Testis (tissue), 3 donors: Measurements from ENCODE around the gene GPR162. TPM values are rescaled to one million over a fixed set of nuclear protein-coding genes. Genes with fewer than 3 reads are reported as not detected.
A peak's percentile ranks its signal among the peaks of the same experiment; 100 is the strongest.

Experiments
- DNase-seq: peaks from one replicate; pipeline ENCODE4 v3.0.0-alpha.2; 2019
- H3K27ac ChIP-seq, 2 donors: fragments of 200-600 bp; sonication (generic); one replicate each; pipeline ENCODE4 v1.5.1; 2019
- H3K27me3 ChIP-seq: fragments of 200-600 bp; sonication (generic); one replicate; pipeline ENCODE4 v1.5.1; 2019
- H3K36me3 ChIP-seq: fragments of 200-600 bp; sonication (generic); one replicate; pipeline ENCODE4 v1.5.1; 2017; ENCODE audit warnings: low read depth; ENCODE audit errors: missing control alignments
- H3K4me1 ChIP-seq: fragments of 200-600 bp; sonication (generic); one replicate; pipeline ENCODE4 v1.5.1; 2019
- H3K4me3 ChIP-seq, 2 donors: fragments of 200-600 bp; sonication (generic); one replicate each; pipeline ENCODE4 v1.5.1; 2017 to 2019
- H3K9me3 ChIP-seq: fragments of 200-600 bp; sonication (generic); one replicate; pipeline ENCODE4 v1.5.1; 2017
- CTCF ChIP-seq, 3 experiments: fragments of 450-650 bp in 2 of 3; fragments of 200-600 bp in 1 of 3; sonication (generic) in 1 of 3; IDR thresholded peaks; one replicate each; pipeline ENCODE4 v1.5.1; 2016 to 2019; ENCODE audit warnings: antibody characterized with exemption in 3 of 3, mild to moderate bottlenecking in 2 of 3, moderate library complexity in 1 of 3
- POLR2A ChIP-seq: fragments of 450-650 bp; IDR thresholded peaks from one replicate; pipeline ENCODE4 v1.6.1; 2017; ENCODE audit warnings: antibody characterized with exemption, mild to moderate bottlenecking, moderate library complexity
- WGBS, 2 donors: methylation state at CpG; one replicate each; pipeline ENCODE4 v1.1.5; 2018; 5-methylcytosine and 5-hydroxymethylcytosine counted together
- intact Hi-C: fragments of 100-400 bp; cut with DNase I; formaldehyde crosslinking; loops from one replicate; pipeline ENCODE4 v1.15.1; 2023; ENCODE audit warnings: low total_unique reads
- polyA plus RNA-seq: library from polyadenylated mRNA; stranded (reverse); fragments of 350-450 nt; fragmentation: Illumina TruSeq; extraction: RNeasy Lipid Tissue Mini Kit (QIAGEN cat#74804); gene quantifications from one replicate; pipeline ENCODE4 v1.2.3, GENCODE V29; 2014; ENCODE audit warnings: low read depth, low replicate concordance; ENCODE audit not compliant: insufficient read depth
- total RNA-seq, 2 donors: library from RNA; depleted of rRNA; stranded (reverse); fragments of >200 nt; gene quantifications; one replicate each; pipeline ENCODE4 v1.2.3, GENCODE V29; 2016

The GPR162 gene
- total and polyA plus RNA-seq, 3 donors from 2014 or later = 0.94 to 2.2 (median 1.8) TPM

DNA sequence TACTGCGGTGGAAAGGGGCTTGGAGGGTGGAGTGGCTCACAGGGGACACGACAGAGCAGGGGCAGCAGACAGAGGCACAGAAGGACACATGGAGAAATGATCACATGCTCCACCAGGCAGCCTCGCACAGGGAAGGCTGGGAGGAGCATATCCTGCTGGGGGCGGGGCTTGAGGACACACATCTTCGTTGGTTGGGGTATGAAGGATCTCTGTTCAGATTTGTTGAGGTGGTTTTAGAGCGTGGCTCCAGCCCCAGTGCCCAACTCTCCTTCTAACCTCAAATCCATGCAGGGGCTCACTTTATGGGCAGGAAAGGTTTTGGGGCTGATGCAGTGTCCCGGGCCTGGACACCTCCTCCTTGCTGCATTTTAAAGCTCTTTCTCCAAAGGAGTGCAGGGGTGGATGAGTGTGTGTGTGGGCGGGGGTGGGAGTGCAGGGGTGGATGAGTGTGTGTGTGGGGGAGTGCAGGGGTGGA is 5.9 kb downstream of the GPR162 start:
- no peak for TF ChIP-seq POLR2A
- no peak for TF ChIP-seq CTCF (IDR thresholded peaks at IDR 0.05)
- H3K27me3 ChIP-seq = no peaks in the 10 kb centered on the region
- H3K27ac ChIP-seq = peak overlapping the region; percentile 65 to 72
- intact Hi-C loops = loop anchor here (10.0 kb wide), 1 partner anchor 53 kb away; the partner anchor contains the start of gene LAG3
- 2 to 10% methylated on average over 3 to 6 of the region's 8 CpGs for WGBS, 2 donors
- no peaks in the 10 kb centered on the region for H3K36me3 ChIP-seq
- no peaks in the 10 kb centered on the region for H3K9me3 ChIP-seq
- no peak overlapping the region for H3K4me3 ChIP-seq
- peak; percentile 91 for DNase-seq
- H3K4me1 ChIP-seq = peaks cover 9% of the 10 kb centered on the region

- Histone ChIP-seq H3K27ac (peak within 1 kb of the TSS; percentile 87 to 91), H3K27me3 (no peaks in the 10 kb centered on the region), H3K4me1 (peaks cover 7% of the 10 kb centered on the region), H3K4me3 (peak within 1 kb of the TSS; percentile 75 to 87), H3K36me3 (no peaks in the 10 kb centered on the region), H3K9me3 (no peaks in the 10 kb centered on the region)
- intact Hi-C loops = loop anchor here (10.0 kb wide), 1 partner anchor 53 kb away; the partner anchor contains the start of gene LAG3
- DNase-seq = peak; percentile 43
- TF ChIP-seq CTCF (IDR thresholded peaks at IDR 0.05) (no peak), POLR2A (no peak)
- 1% methylated on average over 13 to 57 of the region's 60 CpGs for WGBS, 2 donors
Measured at GRCh38 chr12:6827982-6828780, 6.6 kb downstream of the GPR162 start, which contains the start of gene P3H3. TSS of gene P3H3 (plus strand) at chr12:6828407. CDS start at chr12:6828441, 34 bp downstream.

- no peak for TF ChIP-seq CTCF (IDR thresholded peaks at IDR 0.05)
- TF ChIP-seq POLR2A = no peak
- Histone ChIP-seq H3K27ac (peak overlapping the region; percentile 87 to 91), H3K4me3 (peak overlapping the region; percentile 75 to 87), H3K36me3 (no peaks in the 10 kb centered on the region), H3K4me1 (peaks cover 7% of the 10 kb centered on the region), H3K9me3 (no peaks in the 10 kb centered on the region), H3K27me3 (no peaks in the 10 kb centered on the region)
- intact Hi-C loops = loop anchor here (10.0 kb wide), 1 partner anchor 54 kb away; the partner anchor contains the start of gene LAG3
- WGBS, 2 donors = 0 to 1% methylated on average over 32 to 71 of the region's 71 CpGs
- DNase-seq = peak; percentile 70
Measured at GRCh38 chr12:6828781-6829535, 7.3 kb downstream of the GPR162 start.

- no peaks in the 10 kb centered on the region for H3K27me3 ChIP-seq
- peaks cover 7% of the 10 kb centered on the region for H3K4me1 ChIP-seq
- peak overlapping the region; percentile 75 to 87 for H3K4me3 ChIP-seq
- no peaks in the 10 kb centered on the region for H3K9me3 ChIP-seq
- intact Hi-C loops = loop anchor here (10.0 kb wide), 1 partner anchor 55 kb away; the partner anchor contains the start of gene LAG3
- H3K36me3 ChIP-seq = no peaks in the 10 kb centered on the region
- WGBS, 2 donors = 12 to 35% methylated on average over 9 to 19 of the region's 19 CpGs
- TF ChIP-seq POLR2A = no peak
- no peak for TF ChIP-seq CTCF (IDR thresholded peaks at IDR 0.05)
- H3K27ac ChIP-seq = peak overlapping the region; percentile 87 to 91
- DNase-seq = no peak
Measured at GRCh38 chr12:6829536-6830220, 8.1 kb downstream of the GPR162 start.
